Erythroblast (primary cell): Measurements from ENCODE around the gene CFAP61.

Source experiments
- GATA1 ChIP-seq: IDR thresholded peaks from 2 replicates; pipeline ENCODE4 v1.6.1; 2011; ENCODE audit warnings: low read depth, mild to moderate bottlenecking, control low read depth, low read length, moderate library complexity
- POLR2A ChIP-seq: IDR thresholded peaks from 2 replicates; pipeline ENCODE4 v1.6.1; 2011; ENCODE audit warnings: mild to moderate bottlenecking, low read length

DNA sequence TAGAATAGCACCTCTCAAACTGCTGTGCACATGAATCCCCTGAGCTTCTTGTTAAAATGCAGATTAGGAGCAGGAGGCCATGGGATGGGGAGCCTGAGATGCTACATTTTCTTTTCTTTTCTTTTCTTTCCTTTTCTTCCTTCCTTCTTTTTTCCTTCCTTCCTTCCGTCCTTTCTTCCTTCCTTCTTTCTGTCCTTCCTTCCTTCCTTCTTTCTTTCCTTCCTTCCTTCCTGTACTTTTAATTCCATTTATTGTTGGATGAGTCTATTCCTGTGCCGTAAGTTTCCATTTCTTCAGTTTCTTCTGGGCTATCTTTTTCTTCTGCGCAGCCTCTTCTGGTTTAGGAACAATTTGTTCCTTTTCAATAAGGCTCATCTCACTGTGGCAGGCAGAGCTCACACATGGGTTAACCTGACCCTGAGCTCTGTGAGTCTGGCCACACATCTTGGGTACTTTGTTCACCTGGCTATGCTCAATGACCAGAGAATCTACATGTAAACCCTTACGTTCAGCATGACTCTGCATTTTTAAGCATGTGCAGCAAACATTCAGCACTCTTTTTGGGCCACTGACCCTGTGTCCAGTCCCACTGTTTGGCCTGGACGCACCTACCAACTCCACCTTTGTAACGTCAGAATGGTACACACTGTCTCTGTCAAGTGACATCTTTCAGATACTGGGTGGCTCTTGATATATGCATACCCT, 200.9 kb downstream of the CFAP61 start:
- TF ChIP-seq POLR2A (no peak), GATA1 (no peak)
